ENCODE data around the gene ELOVL3. TPM values are rescaled to one million over a fixed set of nuclear protein-coding genes. Genes with fewer than 3 reads are reported as not detected.

Gene ELOVL3
- total and polyA plus RNA-seq, 4 donors = 0.54 to 1.4 (median 1.1) TPM

DNA sequence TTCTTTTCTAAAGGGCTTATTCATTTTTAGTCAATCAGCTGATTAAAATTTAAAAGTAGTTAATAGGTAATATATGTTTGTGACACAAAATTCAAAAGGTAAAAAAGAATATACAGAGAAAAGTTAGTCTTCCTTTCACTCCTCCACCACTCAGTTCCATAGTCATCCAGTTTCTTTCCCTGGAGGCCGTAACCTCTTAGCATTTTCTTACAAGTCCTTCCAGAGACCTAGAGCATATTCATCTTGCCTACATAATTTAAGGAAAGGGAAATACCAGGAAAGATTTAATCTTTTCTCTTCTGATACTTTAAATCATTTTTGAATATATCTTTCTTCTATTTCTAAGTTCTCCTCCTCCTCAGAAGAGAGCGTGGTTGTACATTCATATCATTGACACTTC lies 29.3 kb downstream of the ELOVL3 start:
- ATAC-seq (ENCODE audit: insufficient read depth, low FRiP score) (no peak), DNase-seq (no peak)
- Histone ChIP-seq H3K27me3 (ENCODE audit: control insufficient read depth in 3 of 3, insufficient read depth in 3 of 3, low read length in 2 of 3) (no peaks in the 10 kb centered on the region), H3K4me3 (no peak overlapping the region), H3K27ac (ENCODE audit: low read depth in 1 of 2, low read length in 1 of 2) (no peak overlapping the region), H3K4me1 (ENCODE audit: control insufficient read depth in 5 of 5, insufficient read depth in 5 of 5, low read length in 5 of 5) (peaks cover 0 to 8% (median 0%) of the 10 kb centered on the region in 5 donors), H3K9ac (ENCODE audit: insufficient read depth in 1 of 2, low read length in 2 of 2) (no peak overlapping the region), H3K36me3 (ENCODE audit: control insufficient read depth in 4 of 4, insufficient read depth in 4 of 4, low read length in 4 of 4) (peaks cover 0 to 14% (median 3%) of the 10 kb centered on the region in 4 donors), H3K9me3 (ENCODE audit: control insufficient read depth in 4 of 4, insufficient read depth in 3 of 4, low read length in 3 of 4) (no peaks in the 10 kb centered on the region)
- 95 to 97% methylated on average over 2 of the region's 2 CpGs for WGBS, 2 donors
- TF ChIP-seq, protein P1, sequence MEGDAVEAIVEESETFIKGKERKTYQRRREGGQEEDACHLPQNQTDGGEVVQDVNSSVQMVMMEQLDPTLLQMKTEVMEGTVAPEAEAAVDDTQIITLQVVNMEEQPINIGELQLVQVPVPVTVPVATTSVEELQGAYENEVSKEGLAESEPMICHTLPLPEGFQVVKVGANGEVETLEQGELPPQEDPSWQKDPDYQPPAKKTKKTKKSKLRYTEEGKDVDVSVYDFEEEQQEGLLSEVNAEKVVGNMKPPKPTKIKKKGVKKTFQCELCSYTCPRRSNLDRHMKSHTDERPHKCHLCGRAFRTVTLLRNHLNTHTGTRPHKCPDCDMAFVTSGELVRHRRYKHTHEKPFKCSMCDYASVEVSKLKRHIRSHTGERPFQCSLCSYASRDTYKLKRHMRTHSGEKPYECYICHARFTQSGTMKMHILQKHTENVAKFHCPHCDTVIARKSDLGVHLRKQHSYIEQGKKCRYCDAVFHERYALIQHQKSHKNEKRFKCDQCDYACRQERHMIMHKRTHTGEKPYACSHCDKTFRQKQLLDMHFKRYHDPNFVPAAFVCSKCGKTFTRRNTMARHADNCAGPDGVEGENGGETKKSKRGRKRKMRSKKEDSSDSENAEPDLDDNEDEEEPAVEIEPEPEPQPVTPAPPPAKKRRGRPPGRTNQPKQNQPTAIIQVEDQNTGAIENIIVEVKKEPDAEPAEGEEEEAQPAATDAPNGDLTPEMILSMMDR (IDR thresholded peaks at IDR 0.05; ENCODE audit: control extremely low read depth, extremely low read depth) = no peak

DNA sequence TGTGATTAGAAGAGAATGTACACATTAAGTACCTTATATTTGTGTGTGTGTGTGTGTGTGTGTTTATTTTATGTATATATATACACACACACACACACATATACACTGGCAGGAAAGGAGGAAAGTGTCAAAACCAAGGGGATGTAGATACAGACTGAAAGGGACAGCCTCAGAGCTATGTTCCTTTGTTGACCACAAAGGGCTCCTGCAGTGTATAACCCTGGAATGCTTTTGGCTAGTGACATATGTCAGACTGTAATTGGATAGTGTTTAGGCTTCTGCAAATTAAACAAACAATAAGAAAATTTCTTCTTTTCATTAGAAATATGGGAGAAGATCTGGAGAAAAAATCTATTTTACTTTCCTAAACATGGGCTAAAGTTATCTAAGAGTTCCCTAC lies 35.1 kb downstream of the ELOVL3 start:
- Histone ChIP-seq H3K9me3 (ENCODE audit: control insufficient read depth in 4 of 4, insufficient read depth in 3 of 4, low read length in 3 of 4) (no peaks in the 10 kb centered on the region), H3K4me1 (ENCODE audit: control insufficient read depth in 5 of 5, insufficient read depth in 5 of 5, low read length in 5 of 5) (peaks cover 0 to 18% (median 2%) of the 10 kb centered on the region in 5 donors), H3K27ac (ENCODE audit: low read depth in 1 of 2, low read length in 1 of 2) (no peak overlapping the region), H3K4me3 (no peak overlapping the region), H3K36me3 (ENCODE audit: control insufficient read depth in 4 of 4, insufficient read depth in 4 of 4, low read length in 4 of 4) (peaks cover 8 to 19% (median 12%) of the 10 kb centered on the region in 4 donors), H3K27me3 (ENCODE audit: control insufficient read depth in 3 of 3, insufficient read depth in 3 of 3, low read length in 2 of 3) (no peaks in the 10 kb centered on the region), H3K9ac (ENCODE audit: insufficient read depth in 1 of 2, low read length in 2 of 2) (no peak overlapping the region)
- TF ChIP-seq, protein P1 (IDR thresholded peaks at IDR 0.05; ENCODE audit: control extremely low read depth, extremely low read depth) = no peak
- no peak for ATAC-seq (ENCODE audit: insufficient read depth, low FRiP score)
- no peak for DNase-seq

DNA sequence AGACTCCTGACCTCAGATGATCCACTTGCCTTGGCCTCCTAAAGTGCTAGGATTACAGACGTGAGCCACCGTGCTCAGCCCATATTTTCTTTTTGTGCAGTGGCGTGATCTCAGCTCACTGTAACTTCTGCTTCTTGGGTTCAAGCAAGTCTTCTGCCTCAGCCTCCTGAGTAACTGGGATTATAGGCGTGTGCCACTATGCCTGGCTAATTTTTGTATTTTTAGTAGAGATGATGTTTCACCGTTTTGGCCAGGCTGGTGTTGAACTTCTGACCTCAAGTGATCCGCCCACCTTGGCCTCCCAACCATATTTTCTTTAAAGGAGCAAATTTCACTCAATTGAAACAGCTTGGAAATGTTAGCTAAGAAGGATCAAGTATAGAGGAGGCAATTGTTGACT lies 35.7 kb downstream of the ELOVL3 start:
- H3K36me3 ChIP-seq (ENCODE audit: control insufficient read depth in 4 of 4, insufficient read depth in 4 of 4, low read length in 4 of 4) = peaks cover 8 to 15% (median 11%) of the 10 kb centered on the region in 4 donors
- H3K4me1 ChIP-seq (ENCODE audit: control insufficient read depth in 5 of 5, insufficient read depth in 5 of 5, low read length in 5 of 5) = peaks cover 0 to 21% (median 7%) of the 10 kb centered on the region in 5 donors
- H3K27me3 ChIP-seq (ENCODE audit: control insufficient read depth in 3 of 3, insufficient read depth in 3 of 3, low read length in 2 of 3) = no peaks in the 10 kb centered on the region
- ATAC-seq (ENCODE audit: insufficient read depth, low FRiP score) (no peak), DNase-seq (no peak)
- H3K9ac ChIP-seq (ENCODE audit: insufficient read depth in 1 of 2, low read length in 2 of 2) = no peak overlapping the region
- H3K4me3 ChIP-seq = no peak overlapping the region
- no peak overlapping the region for H3K27ac ChIP-seq (ENCODE audit: low read depth in 1 of 2, low read length in 1 of 2)
- TF ChIP-seq, protein P1 (IDR thresholded peaks at IDR 0.05; ENCODE audit: control extremely low read depth, extremely low read depth) = no peak
- no peaks in the 10 kb centered on the region for H3K9me3 ChIP-seq (ENCODE audit: control insufficient read depth in 4 of 4, insufficient read depth in 3 of 4, low read length in 3 of 4)
- WGBS, 2 donors = 82 to 86% methylated on average over 6 of the region's 6 CpGs

DNA sequence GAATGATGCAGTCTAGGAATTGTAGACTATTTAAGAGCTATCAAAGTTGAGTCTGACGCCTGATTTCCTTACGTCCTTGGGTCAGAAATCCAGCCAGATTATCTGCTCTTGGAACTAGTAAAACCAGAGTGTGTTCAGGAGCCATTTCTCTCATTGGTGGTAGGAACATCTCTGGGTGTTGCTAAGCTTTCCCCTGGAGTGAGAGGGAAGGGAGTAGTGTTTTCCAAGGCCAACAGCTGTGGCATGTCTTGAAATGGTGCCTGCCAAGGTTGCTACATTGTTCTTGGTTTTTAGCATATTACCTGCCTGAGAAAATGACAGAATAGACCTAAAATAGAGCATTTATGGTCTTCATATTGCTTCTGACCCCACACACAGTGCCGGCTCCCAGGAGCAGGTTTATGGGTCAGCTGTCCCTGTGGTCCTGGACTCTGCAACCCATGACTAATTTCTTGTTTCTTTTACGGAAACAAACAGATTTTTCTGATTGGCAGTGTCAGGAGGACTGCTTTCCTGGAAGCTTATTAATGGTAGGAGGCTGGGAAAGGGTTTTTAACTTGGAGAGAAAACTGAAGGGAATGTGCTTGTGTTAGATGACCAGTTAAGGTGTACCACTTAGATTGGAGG lies 36.8 kb downstream of the ELOVL3 start:
- DNase-seq (no peak), ATAC-seq (ENCODE audit: insufficient read depth, low FRiP score) (no peak)
- H3K9ac ChIP-seq (ENCODE audit: insufficient read depth in 1 of 2, low read length in 2 of 2) = no peak overlapping the region
- 87 to 93% methylated on average over 4 of the region's 4 CpGs for WGBS, 2 donors
- TF ChIP-seq, protein P1 (IDR thresholded peaks at IDR 0.05; ENCODE audit: control extremely low read depth, extremely low read depth) = no peak
- H3K9me3 ChIP-seq (ENCODE audit: control insufficient read depth in 4 of 4, insufficient read depth in 3 of 4, low read length in 3 of 4) = no peaks in the 10 kb centered on the region
- no peaks in the 10 kb centered on the region for H3K27me3 ChIP-seq (ENCODE audit: control insufficient read depth in 3 of 3, insufficient read depth in 3 of 3, low read length in 2 of 3)
- H3K27ac ChIP-seq (ENCODE audit: low read depth in 1 of 2, low read length in 1 of 2) = no peak overlapping the region
- peaks cover 8 to 15% (median 11%) of the 10 kb centered on the region in 4 donors for H3K36me3 ChIP-seq (ENCODE audit: control insufficient read depth in 4 of 4, insufficient read depth in 4 of 4, low read length in 4 of 4)
- H3K4me3 ChIP-seq = no peak overlapping the region
- peaks cover 0 to 27% (median 14%) of the 10 kb centered on the region in 5 donors for H3K4me1 ChIP-seq (ENCODE audit: control insufficient read depth in 5 of 5, insufficient read depth in 5 of 5, low read length in 5 of 5)

Data from lung (tissue), 12 donors.